Measurements from ENCODE around the gene JAM3.

The JAM3 gene

GRCh38 chr11:134200688-134201087 lies 131.8 kb downstream of the JAM3 start:
- no peak overlapping the region for H3K27ac Mint-ChIP-seq
- peaks cover 91% of the 10 kb centered on the region for H3K36me3 Mint-ChIP-seq (ENCODE audit: low read depth)
- H3K4me3 Mint-ChIP-seq = no peak overlapping the region
- H3K9me3 Mint-ChIP-seq = no peaks in the 10 kb centered on the region
- H3K27me3 Mint-ChIP-seq (ENCODE audit: low read depth, poor library complexity) = no peaks in the 10 kb centered on the region
- DNase-seq = no peak
- H3K4me1 Mint-ChIP-seq = no peaks in the 10 kb centered on the region
- TF ChIP-seq, protein P1, sequence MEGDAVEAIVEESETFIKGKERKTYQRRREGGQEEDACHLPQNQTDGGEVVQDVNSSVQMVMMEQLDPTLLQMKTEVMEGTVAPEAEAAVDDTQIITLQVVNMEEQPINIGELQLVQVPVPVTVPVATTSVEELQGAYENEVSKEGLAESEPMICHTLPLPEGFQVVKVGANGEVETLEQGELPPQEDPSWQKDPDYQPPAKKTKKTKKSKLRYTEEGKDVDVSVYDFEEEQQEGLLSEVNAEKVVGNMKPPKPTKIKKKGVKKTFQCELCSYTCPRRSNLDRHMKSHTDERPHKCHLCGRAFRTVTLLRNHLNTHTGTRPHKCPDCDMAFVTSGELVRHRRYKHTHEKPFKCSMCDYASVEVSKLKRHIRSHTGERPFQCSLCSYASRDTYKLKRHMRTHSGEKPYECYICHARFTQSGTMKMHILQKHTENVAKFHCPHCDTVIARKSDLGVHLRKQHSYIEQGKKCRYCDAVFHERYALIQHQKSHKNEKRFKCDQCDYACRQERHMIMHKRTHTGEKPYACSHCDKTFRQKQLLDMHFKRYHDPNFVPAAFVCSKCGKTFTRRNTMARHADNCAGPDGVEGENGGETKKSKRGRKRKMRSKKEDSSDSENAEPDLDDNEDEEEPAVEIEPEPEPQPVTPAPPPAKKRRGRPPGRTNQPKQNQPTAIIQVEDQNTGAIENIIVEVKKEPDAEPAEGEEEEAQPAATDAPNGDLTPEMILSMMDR (IDR thresholded peaks at IDR 0.05) = no peak

Data from nephron progenitor cell (in vitro differentiated cells).